Stomach (tissue), 9 donors: ENCODE measurements around the gene TRAF3IP3. TPM values are rescaled to one million over a fixed set of nuclear protein-coding genes. Genes with fewer than 3 reads are reported as not detected.

Experiments
- DNase-seq, 2 donors: peaks; one replicate each; pipeline versions ENCODE4 v3.0.0 to v3.0.0-alpha.2; 2013 to 2019
- H3K27ac ChIP-seq, 5 donors: fragments of 200-600 bp in 4 of 5; sonication (generic) in 4 of 5; one replicate each; pipeline ENCODE4 v1.5.1; 2013 to 2019; ENCODE audit warnings: mild to moderate bottlenecking in 1 of 5, moderate library complexity in 1 of 5
- H3K27me3 ChIP-seq, 3 donors: fragments of 200-600 bp; sonication (generic); one replicate each; pipeline ENCODE4 v1.5.1; 2017 to 2019; ENCODE audit warnings: mixed run types in 1 of 3
- H3K36me3 ChIP-seq, 4 donors: fragments of 200-600 bp; sonication (generic); 1 replicate in 3 of 4; 2 replicates in 1 of 4; pipeline ENCODE4 v1.5.1; 2016 to 2019
- H3K4me1 ChIP-seq, 4 donors: fragments of 200-600 bp; sonication (generic); one replicate each; pipeline ENCODE4 v1.5.1; 2016 to 2019
- H3K4me3 ChIP-seq, 4 donors: fragments of 200-600 bp; sonication (generic) in 3 of 4; one replicate each; pipeline ENCODE4 v1.5.1; 2016 to 2019; ENCODE audit warnings: mild to moderate bottlenecking in 1 of 4
- H3K9me3 ChIP-seq, 4 donors: fragments of 200-600 bp; sonication (generic); one replicate each; pipeline ENCODE4 v1.5.1; 2016 to 2019
- CTCF ChIP-seq, 7 experiments: fragments of 450-650 bp in 4 of 7; fragments of 200-600 bp in 3 of 7; sonication (generic) in 3 of 7; IDR thresholded peaks; one replicate each; pipeline ENCODE4 v1.5.1; 2016 to 2019; ENCODE audit warnings: antibody characterized with exemption in 7 of 7, control low read depth in 2 of 7, mild to moderate bottlenecking in 1 of 7
- EP300 ChIP-seq: sonication (generic); formaldehyde crosslinking; IDR thresholded peaks from one replicate; pipeline ENCODE4 v1.6.1; 2017; ENCODE audit warnings: antibody characterized with exemption
- POLR2A ChIP-seq, 4 donors: fragments of 450-650 bp; IDR thresholded peaks; one replicate each; pipeline ENCODE4 v1.6.1; 2016; ENCODE audit warnings: antibody characterized with exemption in 4 of 4, control low read depth in 2 of 4, mild to moderate bottlenecking in 1 of 4, moderate library complexity in 1 of 4
- POLR2AphosphoS5 ChIP-seq, 3 donors: sonication (generic); formaldehyde crosslinking; IDR thresholded peaks; one replicate each; pipeline ENCODE4 v1.6.1; 2016; ENCODE audit warnings: antibody characterized with exemption in 3 of 3
- WGBS, 5 donors: extraction: QIAGEN DNeasy Blood & Tissue Kit in 3 of 5; methylation state at CpG; one replicate each; pipeline versions ENCODE4 v1.1.5 to v1.1.7; 2013 to 2018; 5-methylcytosine and 5-hydroxymethylcytosine counted together
- intact Hi-C: fragments of 100-400 bp; cut with DNase I; formaldehyde crosslinking; loops from one replicate; pipeline ENCODE4 v1.15.1; 2023; ENCODE audit warnings: low total_unique reads
- polyA plus RNA-seq, 3 donors: library from polyadenylated mRNA; stranded (reverse); fragments of 200-250 nt; gene quantifications; one replicate each; pipeline ENCODE4 v1.2.3, GENCODE V29; 2013
- total RNA-seq, 5 donors: library from RNA; depleted of rRNA; stranded (reverse); fragments of >200 nt; gene quantifications; one replicate each; pipeline versions ENCODE4 v1.1.0 to v1.2.3, GENCODE V29; 2014 to 2016
- donor health status: healthy with polysubstance abuse.
- donor health status: Bipolar disorder and iron deficiency.
- donor health status: healthy.

Gene TRAF3IP3
- total and polyA plus RNA-seq, 8 donors = 2.2 to 9.6 (median 3.3) TPM; not detected in 1

GRCh38 chr1:209723265-209723664 is 32.6 kb upstream of the TRAF3IP3 start:
- Histone ChIP-seq H3K27me3 (no peaks in the 10 kb centered on the region), H3K9me3 (no peaks in the 10 kb centered on the region), H3K36me3 (no peaks in the 10 kb centered on the region), H3K4me3 (no peak overlapping the region), H3K27ac (no peak overlapping the region), H3K4me1 (peaks cover 0 to 6% (median 0%) of the 10 kb centered on the region in 4 donors)
- no peak for TF ChIP-seq POLR2A (IDR thresholded peaks at IDR 0.05)
- no peak for TF ChIP-seq CTCF (IDR thresholded peaks at IDR 0.05)
- TF ChIP-seq EP300 = no peak
- TF ChIP-seq POLR2AphosphoS5 (IDR thresholded peaks at IDR 0.05) = no peak
- no peak for DNase-seq
- intact Hi-C loops = no loop called here
- WGBS, 5 donors = 93 to 99% (median 95%) methylated on average over 3 of the region's 3 CpGs

- WGBS, 5 donors = 55 to 71% (median 68%) methylated on average over 3 of the region's 3 CpGs
- no peak for DNase-seq
- no peak for TF ChIP-seq POLR2AphosphoS5 (IDR thresholded peaks at IDR 0.05)
- no peak for TF ChIP-seq POLR2A (IDR thresholded peaks at IDR 0.05)
- TF ChIP-seq CTCF (IDR thresholded peaks at IDR 0.05) = no peak
- TF ChIP-seq EP300 = no peak
- intact Hi-C loops = no loop called here
- Histone ChIP-seq H3K9me3 (no peaks in the 10 kb centered on the region), H3K4me1 (peaks cover 0 to 6% (median 0%) of the 10 kb centered on the region in 4 donors), H3K4me3 (no peak overlapping the region), H3K27me3 (no peaks in the 10 kb centered on the region), H3K36me3 (no peaks in the 10 kb centered on the region), H3K27ac (no peak overlapping the region)
Observed at GRCh38 chr1:209723756-209724693, 31.8 kb upstream of the TRAF3IP3 start.

- Histone ChIP-seq H3K4me3 (no peak overlapping the region), H3K4me1 (no peaks in the 10 kb centered on the region), H3K36me3 (no peaks in the 10 kb centered on the region), H3K27me3 (no peaks in the 10 kb centered on the region), H3K9me3 (no peaks in the 10 kb centered on the region), H3K27ac (no peak overlapping the region)
- WGBS, 5 donors = 78 to 92% (median 87%) methylated on average over 2 of the region's 2 CpGs
- TF ChIP-seq EP300 (no peak), CTCF (IDR thresholded peaks at IDR 0.05) (no peak), POLR2AphosphoS5 (IDR thresholded peaks at IDR 0.05) (no peak), POLR2A (IDR thresholded peaks at IDR 0.05) (no peak)
- no peak for DNase-seq
- intact Hi-C loops = no loop called here
Observed at GRCh38 chr1:209727286-209727685, 28.6 kb upstream of the TRAF3IP3 start.

- WGBS, 5 donors = 54 to 73% (median 58%) methylated on average over 3 of the region's 3 CpGs
- intact Hi-C loops = no loop called here
- no peak for DNase-seq
Observed at GRCh38 chr1:209727785-209728184, 28.1 kb upstream of the TRAF3IP3 start.

More at GRCh38 chr1:209727785-209728184, 28.1 kb upstream of the TRAF3IP3 start:
- Histone ChIP-seq H3K4me3 (no peak overlapping the region), H3K27me3 (no peaks in the 10 kb centered on the region), H3K36me3 (no peaks in the 10 kb centered on the region), H3K4me1 (no peaks in the 10 kb centered on the region), H3K27ac (no peak overlapping the region), H3K9me3 (no peaks in the 10 kb centered on the region)
- TF ChIP-seq CTCF (IDR thresholded peaks at IDR 0.05) (no peak), POLR2AphosphoS5 (IDR thresholded peaks at IDR 0.05) (no peak), EP300 (no peak), POLR2A (IDR thresholded peaks at IDR 0.05) (no peak)
